Neural progenitor cell (in vitro differentiated cells): ENCODE data around the gene RPL6. TPM values are rescaled to one million over a fixed set of nuclear protein-coding genes. Genes with fewer than 3 reads are reported as not detected.
"Not testable (repeated sequence)": the region's sequence is repeated elsewhere in the genome, so short reads cannot be mapped to it uniquely, and the experiment has no call there.

Source experiments
- DNase-seq: peaks from one replicate; pipeline ENCODE4 v3.0.0-alpha.2; 2016; ENCODE audit warnings: low spot score
- H2AFZ ChIP-seq: fragments of 200-600 bp; sonication (generic); replicated peaks from 2 replicates; pipeline ENCODE4 v1.6.1; 2016; ENCODE audit warnings: antibody characterized with exemption
- H3F3A ChIP-seq: fragments of 200-600 bp; sonication (generic); 2 replicates; pipeline ENCODE4 v1.6.1; 2016; ENCODE audit warnings: antibody characterized with exemption, low read depth
- H3K27ac ChIP-seq: fragments of 200-600 bp; sonication (generic); 2 replicates; pipeline ENCODE4 v1.5.1; 2016; ENCODE audit warnings: mild to moderate bottlenecking
- H3K27me3 ChIP-seq: fragments of 200-600 bp; sonication (generic); 2 replicates; pipeline ENCODE4 v1.6.1; 2016; ENCODE audit warnings: mild to moderate bottlenecking, moderate library complexity
- H3K36me3 ChIP-seq: fragments of 200-600 bp; sonication (generic); 2 replicates; pipeline ENCODE4 v1.5.1; 2016
- H3K4me1 ChIP-seq: fragments of 200-600 bp; sonication (generic); 2 replicates; pipeline ENCODE4 v1.6.1; 2016; ENCODE audit warnings: mixed run types
- H3K4me2 ChIP-seq: fragments of 200-600 bp; sonication (generic); 2 replicates; pipeline ENCODE4 v1.6.1; 2016
- H3K4me3 ChIP-seq: fragments of 200-600 bp; sonication (generic); 2 replicates; pipeline ENCODE4 v1.5.1; 2016
- H3K79me2 ChIP-seq: fragments of 200-600 bp; sonication (generic); 2 replicates; pipeline ENCODE4 v1.6.1; 2016; ENCODE audit warnings: low read depth
- H3K9ac ChIP-seq: fragments of 200-600 bp; sonication (generic); 2 replicates; pipeline ENCODE4 v1.6.1; 2016
- H3K9me3 ChIP-seq: fragments of 200-600 bp; sonication (generic); 2 replicates; pipeline ENCODE4 v1.5.1; 2016; ENCODE audit warnings: low read depth
- H4K20me1 ChIP-seq: fragments of 200-600 bp; sonication (generic); 2 replicates; pipeline ENCODE4 v1.6.1; 2016; ENCODE audit warnings: low read depth
- H3K27ac Mint-ChIP-seq: 3 replicates; pipeline ENCODE4 v1.8.0; 2021; ENCODE audit warnings: mixed read lengths
- H3K27me3 Mint-ChIP-seq: 2 replicates; pipeline ENCODE4 v1.8.0; 2022; ENCODE audit warnings: low read depth, mild to moderate bottlenecking, inconsistent platforms, moderate library complexity, mixed read lengths; ENCODE audit not compliant: insufficient read depth
- H3K36me3 Mint-ChIP-seq: 3 replicates; pipeline ENCODE4 v1.8.0; 2021; ENCODE audit warnings: mixed read lengths
- H3K4me1 Mint-ChIP-seq: 3 replicates; pipeline ENCODE4 v1.8.0; 2021; ENCODE audit warnings: mixed read lengths
- H3K4me3 Mint-ChIP-seq: 3 replicates; pipeline ENCODE4 v1.8.0; 2021; ENCODE audit warnings: mild to moderate bottlenecking, moderate library complexity, mixed read lengths
- H3K9me3 Mint-ChIP-seq: 3 replicates; pipeline ENCODE4 v1.8.0; 2020; ENCODE audit warnings: mixed read lengths
- CTCF ChIP-seq: fragments of 200-600 bp; sonication (generic); IDR thresholded peaks from 2 replicates; pipeline ENCODE4 v1.5.1; 2017; ENCODE audit warnings: antibody characterized with exemption, mild to moderate bottlenecking
- EZH2 ChIP-seq: fragments of 200-600 bp; sonication (generic); IDR thresholded peaks from 2 replicates; pipeline ENCODE4 v1.6.1; 2017; ENCODE audit warnings: antibody characterized with exemption, mild to moderate bottlenecking, moderate library complexity
- EZH2phosphoT487 ChIP-seq: fragments of 200-600 bp; sonication (generic); IDR thresholded peaks from 2 replicates; pipeline ENCODE4 v1.6.1; 2017; ENCODE audit warnings: antibody characterized with exemption
- total RNA-seq: library from RNA; depleted of rRNA; stranded (reverse); fragments of >200 nt; gene quantifications from 2 replicates; pipeline ENCODE4 v1.2.3, GENCODE V29; 2015; ENCODE audit warnings: low replicate concordance

The RPL6 gene
- total RNA-seq, 1 donor from 2014 or later, result 3,685 TPM

- TF ChIP-seq CTCF (no peak), EZH2phosphoT487 (no peak), EZH2 (no peak)
- H3K36me3 ChIP-seq, result no peaks in the 10 kb centered on the region
- peaks cover 15% of the 10 kb centered on the region for H3F3A ChIP-seq
- H2AFZ ChIP-seq, result no peak overlapping the region
- Mint-ChIP-seq H3K27me3 (peaks cover 12% of the 10 kb centered on the region), H3K4me1 (peaks cover 2% of the 10 kb centered on the region), H3K9me3 (no peaks in the 10 kb centered on the region), H3K36me3 (peaks cover 2% of the 10 kb centered on the region), H3K27ac (no peak overlapping the region), H3K4me3 (no peak overlapping the region)
- no peaks in the 10 kb centered on the region for H3K9me3 ChIP-seq
- no peak overlapping the region for H3K27ac ChIP-seq
- no peak overlapping the region for H3K4me2 ChIP-seq
- no peak overlapping the region for H3K4me3 ChIP-seq
- DNase-seq, result no peak
- H3K27me3 ChIP-seq, result no peaks in the 10 kb centered on the region
- H4K20me1 ChIP-seq, result peaks cover 3% of the 10 kb centered on the region
- H3K9ac ChIP-seq, result no peak overlapping the region
- no peaks in the 10 kb centered on the region for H3K4me1 ChIP-seq
- peaks cover 15% of the 10 kb centered on the region for H3K79me2 ChIP-seq
Observed at GRCh38 chr12:112413855-112414625, 4.6 kb upstream of the RPL6 start.

- H3K27me3 Mint-ChIP-seq, result peaks cover 8% of the 10 kb centered on the region
- Histone ChIP-seq H2AFZ (no peak overlapping the region), H3K36me3 (peaks cover 31% of the 10 kb centered on the region), H3K4me1 (peaks cover 10% of the 10 kb centered on the region), H3K27me3 (no peaks in the 10 kb centered on the region), H3K4me2 (no peak overlapping the region), H3K9me3 (no peaks in the 10 kb centered on the region), H3F3A (peaks cover 51% of the 10 kb centered on the region), H3K79me2 (peaks cover 30% of the 10 kb centered on the region), H3K4me3 (no peak overlapping the region), H3K9ac (no peak overlapping the region), H3K27ac (no peak overlapping the region), H4K20me1 (peaks cover 41% of the 10 kb centered on the region)
- H3K4me1 Mint-ChIP-seq, result peaks cover 16% of the 10 kb centered on the region
- H3K4me3 Mint-ChIP-seq, result peak overlapping the region; percentile 100
- H3K36me3 Mint-ChIP-seq, result peaks cover 27% of the 10 kb centered on the region
- no peaks in the 10 kb centered on the region for H3K9me3 Mint-ChIP-seq
- TF ChIP-seq CTCF (no peak), EZH2phosphoT487 (no peak), EZH2 (no peak)
- DNase-seq, result no peak
- no peak overlapping the region for H3K27ac Mint-ChIP-seq
Observed at GRCh38 chr12:112409906-112410244, 470 bp upstream of the RPL6 start.

GRCh38 chr12:112408621-112409020 is 784 bp downstream of the RPL6 start:
- Histone ChIP-seq H3K9me3 (no peaks in the 10 kb centered on the region), H3K9ac (peak overlapping the region; percentile 97), H3F3A (peaks cover 64% of the 10 kb centered on the region), H2AFZ (peak overlapping the region; percentile 98), H3K4me2 (peak overlapping the region; percentile 99), H3K27ac (peak overlapping the region; percentile 100), H3K36me3 (peaks cover 32% of the 10 kb centered on the region), H3K4me1 (peaks cover 10% of the 10 kb centered on the region), H3K27me3 (no peaks in the 10 kb centered on the region), H4K20me1 (peaks cover 46% of the 10 kb centered on the region), H3K79me2 (peaks cover 30% of the 10 kb centered on the region), H3K4me3 (peak overlapping the region; percentile 93)
- no peak for DNase-seq
- no peak for TF ChIP-seq EZH2phosphoT487
- TF ChIP-seq CTCF, result no peak
- TF ChIP-seq EZH2, result no peak
- peak overlapping the region; percentile 100 for H3K4me3 Mint-ChIP-seq
- peaks cover 8% of the 10 kb centered on the region for H3K27me3 Mint-ChIP-seq
- no peaks in the 10 kb centered on the region for H3K9me3 Mint-ChIP-seq
- peaks cover 32% of the 10 kb centered on the region for H3K36me3 Mint-ChIP-seq
- H3K27ac Mint-ChIP-seq, result peak overlapping the region; percentile 100
- peaks cover 16% of the 10 kb centered on the region for H3K4me1 Mint-ChIP-seq

- H3K27me3 ChIP-seq, H3K27me3 Mint-ChIP-seq, DNase-seq, H3K27ac ChIP-seq, H3K9me3 Mint-ChIP-seq, H2AFZ ChIP-seq, H3K9me3 ChIP-seq: not testable (repeated sequence)
- H3K36me3 Mint-ChIP-seq, result peaks cover 34% of the 10 kb centered on the region
- Histone ChIP-seq H3F3A (peaks cover 70% of the 10 kb centered on the region), H3K79me2 (peaks cover 30% of the 10 kb centered on the region), H3K4me2 (peak overlapping the region; percentile 99), H3K9ac (peak overlapping the region; percentile 97), H3K4me3 (peak overlapping the region; percentile 93), H3K36me3 (peaks cover 32% of the 10 kb centered on the region), H4K20me1 (peaks cover 46% of the 10 kb centered on the region), H3K4me1 (peaks cover 10% of the 10 kb centered on the region)
- peak overlapping the region; percentile 100 for H3K4me3 Mint-ChIP-seq
- H3K4me1 Mint-ChIP-seq, result peaks cover 16% of the 10 kb centered on the region
- peak overlapping the region; percentile 50 for H3K27ac Mint-ChIP-seq
Observed at GRCh38 chr12:112407683-112408082, 1.7 kb downstream of the RPL6 start.
